ENCODE results near the gene EPC1.

Gene EPC1

DNA sequence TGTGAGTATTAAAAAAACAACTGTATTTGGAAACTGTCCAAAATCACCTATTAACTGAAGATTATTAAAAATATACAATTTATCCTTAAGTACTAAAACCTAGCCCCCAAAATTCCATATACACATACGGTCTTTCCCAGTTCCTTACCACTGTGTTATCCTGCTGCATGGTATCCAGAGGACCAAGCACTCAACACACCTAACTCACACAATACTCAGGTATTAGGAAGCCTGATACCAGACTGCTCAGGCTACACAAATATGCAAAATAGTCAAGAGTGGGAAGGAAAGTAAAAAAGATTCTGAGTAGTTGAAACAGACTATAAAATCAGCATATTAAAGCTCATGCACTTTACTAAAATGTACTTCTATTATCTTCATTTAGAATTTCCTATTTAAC lies 67.2 kb downstream of the EPC1 start:
- no peak for DNase-seq (ENCODE audit: low read depth)
- H3K4me3 ChIP-seq (ENCODE audit: low read depth, low read length) = no peak overlapping the region
- TF ChIP-seq, protein P1, sequence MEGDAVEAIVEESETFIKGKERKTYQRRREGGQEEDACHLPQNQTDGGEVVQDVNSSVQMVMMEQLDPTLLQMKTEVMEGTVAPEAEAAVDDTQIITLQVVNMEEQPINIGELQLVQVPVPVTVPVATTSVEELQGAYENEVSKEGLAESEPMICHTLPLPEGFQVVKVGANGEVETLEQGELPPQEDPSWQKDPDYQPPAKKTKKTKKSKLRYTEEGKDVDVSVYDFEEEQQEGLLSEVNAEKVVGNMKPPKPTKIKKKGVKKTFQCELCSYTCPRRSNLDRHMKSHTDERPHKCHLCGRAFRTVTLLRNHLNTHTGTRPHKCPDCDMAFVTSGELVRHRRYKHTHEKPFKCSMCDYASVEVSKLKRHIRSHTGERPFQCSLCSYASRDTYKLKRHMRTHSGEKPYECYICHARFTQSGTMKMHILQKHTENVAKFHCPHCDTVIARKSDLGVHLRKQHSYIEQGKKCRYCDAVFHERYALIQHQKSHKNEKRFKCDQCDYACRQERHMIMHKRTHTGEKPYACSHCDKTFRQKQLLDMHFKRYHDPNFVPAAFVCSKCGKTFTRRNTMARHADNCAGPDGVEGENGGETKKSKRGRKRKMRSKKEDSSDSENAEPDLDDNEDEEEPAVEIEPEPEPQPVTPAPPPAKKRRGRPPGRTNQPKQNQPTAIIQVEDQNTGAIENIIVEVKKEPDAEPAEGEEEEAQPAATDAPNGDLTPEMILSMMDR (conservative IDR thresholded peaks at IDR 0.05; ENCODE audit: low read depth, low read length) = no peak

DNA sequence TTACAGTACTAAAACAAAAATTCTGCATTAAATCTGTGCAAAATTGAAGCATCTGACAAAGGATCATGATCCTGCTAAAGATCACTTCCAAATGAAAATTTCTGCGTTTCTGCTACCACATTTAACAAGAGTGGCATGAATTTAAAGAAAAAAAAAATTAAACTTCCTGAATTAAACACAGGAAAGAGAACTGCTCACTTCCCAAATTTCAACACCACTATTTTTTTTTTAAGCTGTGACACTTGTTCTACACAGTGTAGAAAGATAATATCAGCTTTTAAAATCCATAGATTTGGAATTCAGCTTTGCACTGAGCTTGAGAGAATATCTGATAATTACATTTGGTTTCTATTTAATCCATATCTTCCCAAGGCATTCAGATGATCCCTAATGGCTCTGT lies 73.6 kb downstream of the EPC1 start:
- no peak overlapping the region for H3K4me3 ChIP-seq (ENCODE audit: low read depth, low read length)
- TF ChIP-seq, protein P1 (conservative IDR thresholded peaks at IDR 0.05; ENCODE audit: low read depth, low read length) = no peak
- no peak for DNase-seq (ENCODE audit: low read depth)

- TF ChIP-seq, protein P1 (conservative IDR thresholded peaks at IDR 0.05; ENCODE audit: low read depth, low read length) = no peak
- DNase-seq (ENCODE audit: low read depth) = peak; percentile 67
- no peak overlapping the region for H3K4me3 ChIP-seq (ENCODE audit: low read depth, low read length)
Measured at GRCh38 chr10:32271617-32272016, 75.3 kb downstream of the EPC1 start.

DNA sequence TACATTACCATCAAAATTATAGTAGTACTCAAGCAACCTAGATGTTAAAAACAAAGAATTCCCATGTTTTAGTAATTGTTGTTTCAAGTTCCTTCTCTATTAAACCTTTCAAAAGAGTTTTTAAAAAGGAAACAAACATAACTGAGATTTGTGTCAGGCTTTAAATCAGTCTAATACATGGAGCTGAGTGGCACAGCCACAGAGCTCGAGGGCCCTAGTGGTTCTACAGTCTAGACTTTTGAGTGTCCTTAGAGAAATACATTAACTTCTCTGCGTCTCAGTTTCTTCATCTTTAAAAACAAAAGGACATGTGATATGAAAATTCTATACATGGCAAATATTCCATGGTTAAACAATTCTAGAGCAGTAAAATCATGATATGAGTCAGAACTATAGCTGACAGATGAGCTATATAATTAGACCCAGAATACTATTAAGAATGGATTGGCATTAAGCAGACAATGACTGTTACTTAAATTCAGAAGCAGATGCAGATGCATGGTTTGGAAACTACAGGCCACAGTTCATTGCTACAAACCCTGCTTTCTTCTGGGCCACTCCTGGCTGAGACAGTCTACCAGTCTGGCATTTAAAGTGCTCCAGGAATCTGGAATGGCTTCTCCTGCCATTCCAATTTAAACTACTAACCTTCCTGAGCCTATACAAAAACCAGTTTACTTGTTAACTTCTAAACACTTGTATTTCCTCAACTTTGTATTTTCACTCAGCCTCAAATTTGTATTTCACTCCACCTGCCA lies 77.4 kb downstream of the EPC1 start:
- TF ChIP-seq, protein P1 (conservative IDR thresholded peaks at IDR 0.05; ENCODE audit: low read depth, low read length) = no peak
- DNase-seq (ENCODE audit: low read depth) = no peak
- no peak overlapping the region for H3K4me3 ChIP-seq (ENCODE audit: low read depth, low read length)

GRCh38 chr10:32268788-32269187 lies 78.2 kb downstream of the EPC1 start:
- TF ChIP-seq, protein P1 (conservative IDR thresholded peaks at IDR 0.05; ENCODE audit: low read depth, low read length) = no peak
- no peak for DNase-seq (ENCODE audit: low read depth)
- H3K4me3 ChIP-seq (ENCODE audit: low read depth, low read length) = no peak overlapping the region

DNA sequence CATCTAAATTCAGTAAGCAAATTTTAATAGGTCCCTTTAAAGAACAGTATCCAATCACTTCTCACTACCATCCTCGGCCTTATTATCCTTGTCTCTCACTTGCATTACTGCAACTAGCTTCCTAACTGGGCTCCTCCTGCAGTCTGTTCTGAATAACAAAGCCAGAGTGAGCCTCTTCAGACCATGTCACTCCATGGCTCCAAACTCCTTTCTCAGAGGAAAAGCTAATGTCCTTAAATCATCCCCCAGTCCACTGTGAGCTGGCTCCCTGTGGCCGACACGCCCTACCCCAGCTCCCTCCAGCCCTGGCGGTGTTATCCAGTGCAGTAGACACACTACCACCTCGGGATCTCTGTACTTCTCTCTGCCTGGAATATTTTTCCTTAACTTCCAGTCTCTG lies 80.0 kb downstream of the EPC1 start:
- no peak overlapping the region for H3K4me3 ChIP-seq (ENCODE audit: low read depth, low read length)
- TF ChIP-seq, protein P1 (conservative IDR thresholded peaks at IDR 0.05; ENCODE audit: low read depth, low read length) = no peak
- no peak for DNase-seq (ENCODE audit: low read depth)

DNA sequence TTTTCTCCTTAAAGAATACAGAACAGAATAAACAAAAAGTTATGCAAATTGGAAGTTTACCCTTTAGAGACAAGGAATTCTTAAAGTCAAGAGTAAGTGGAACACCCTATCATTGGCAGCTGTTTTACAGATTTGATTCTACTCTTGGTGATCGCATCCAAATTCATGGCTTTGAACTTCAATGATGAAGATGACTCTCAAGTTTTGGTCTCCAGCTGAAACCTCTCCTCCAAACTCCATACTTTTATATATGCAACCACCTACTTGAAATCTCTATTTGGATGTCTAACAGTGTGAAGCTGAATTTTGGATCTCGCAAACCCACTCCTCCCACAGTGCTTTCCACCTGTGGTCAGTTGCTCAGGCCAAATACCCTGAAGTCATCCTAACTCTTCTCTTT lies 80.4 kb downstream of the EPC1 start:
- TF ChIP-seq, protein P1 (conservative IDR thresholded peaks at IDR 0.05; ENCODE audit: low read depth, low read length) = no peak
- H3K4me3 ChIP-seq (ENCODE audit: low read depth, low read length) = no peak overlapping the region
- DNase-seq (ENCODE audit: low read depth) = no peak
